Trophoblast cell (in vitro differentiated cells and primary cell): ENCODE data around the gene PGM1.

Source experiments
- DNase-seq, 2 donors: peaks; one replicate each; pipeline ENCODE4 v3.0.0-alpha.2; 2016
- H2AFZ ChIP-seq: 2 replicates; pipeline ENCODE4 v1.6.1; 2013; ENCODE audit warnings: low read length, moderate library complexity, mild to moderate bottlenecking; ENCODE audit not compliant: insufficient read depth, poor library complexity
- H2AK5ac ChIP-seq: 2 replicates; pipeline ENCODE4 v1.6.1; 2013; ENCODE audit warnings: mild to moderate bottlenecking, low read length
- H2BK120ac ChIP-seq: 2 replicates; pipeline ENCODE4 v1.6.1; 2013; ENCODE audit warnings: low read length, mild to moderate bottlenecking, moderate library complexity; ENCODE audit not compliant: insufficient read depth, poor library complexity
- H2BK12ac ChIP-seq: 2 replicates; pipeline ENCODE4 v1.6.1; 2013; ENCODE audit warnings: mild to moderate bottlenecking, low read length, moderate library complexity
- H2BK5ac ChIP-seq: 2 replicates; pipeline ENCODE4 v1.6.1; 2013; ENCODE audit warnings: low read length, low read depth, moderate library complexity, mild to moderate bottlenecking; ENCODE audit not compliant: poor library complexity
- H3K14ac ChIP-seq: 2 replicates; pipeline ENCODE4 v1.6.1; 2013; ENCODE audit warnings: mild to moderate bottlenecking, low read length
- H3K18ac ChIP-seq: 2 replicates; pipeline ENCODE4 v1.6.1; 2013; ENCODE audit warnings: mild to moderate bottlenecking, low read length
- H3K23ac ChIP-seq: 2 replicates; pipeline ENCODE4 v1.6.1; 2013; ENCODE audit warnings: low read length
- H3K27ac ChIP-seq: 2 replicates; pipeline ENCODE4 v1.5.1; 2013; ENCODE audit warnings: low read depth, mild to moderate bottlenecking, inconsistent platforms, low read length, moderate library complexity
- H3K27me3 ChIP-seq: 2 replicates; pipeline ENCODE4 v1.6.1; 2013; ENCODE audit warnings: inconsistent platforms, mild to moderate bottlenecking, low read length, moderate library complexity; ENCODE audit not compliant: insufficient read depth
- H3K36me3 ChIP-seq, 2 experiments: 1 replicate in 1 of 2; 2 replicates in 1 of 2; pipeline ENCODE4 v1.6.1; 2013; ENCODE audit warnings: low read length in 2 of 2, mild to moderate bottlenecking in 2 of 2, moderate library complexity in 1 of 2; ENCODE audit not compliant: insufficient read depth in 2 of 2, control insufficient read depth in 1 of 2
- H3K4ac ChIP-seq: 2 replicates; pipeline ENCODE4 v1.6.1; 2013; ENCODE audit warnings: low read depth, mild to moderate bottlenecking, low read length, moderate library complexity
- H3K4me1 ChIP-seq, 2 experiments: 1 replicate in 1 of 2; 2 replicates in 1 of 2; pipeline ENCODE4 v1.6.1; 2013; ENCODE audit warnings: low read length in 2 of 2, mild to moderate bottlenecking in 2 of 2, moderate library complexity in 1 of 2; ENCODE audit not compliant: insufficient read depth in 2 of 2, control insufficient read depth in 1 of 2
- H3K4me2 ChIP-seq: 2 replicates; pipeline ENCODE4 v1.6.1; 2013; ENCODE audit warnings: inconsistent platforms, mild to moderate bottlenecking, low read length, moderate library complexity
- H3K4me3 ChIP-seq: 2 replicates; pipeline ENCODE4 v1.5.1; 2013; ENCODE audit warnings: mild to moderate bottlenecking, low read depth, low read length, inconsistent platforms
- H3K79me1 ChIP-seq: one replicate; pipeline ENCODE4 v1.6.1; 2013; ENCODE audit warnings: low read length
- H3K79me2 ChIP-seq: 2 replicates; pipeline ENCODE4 v1.6.1; 2013; ENCODE audit warnings: low read length, mild to moderate bottlenecking; ENCODE audit not compliant: control insufficient read depth, insufficient read depth, poor library complexity
- H3K9ac ChIP-seq: 2 replicates; pipeline ENCODE4 v1.6.1; 2013; ENCODE audit warnings: mild to moderate bottlenecking, low read length
- H3K9me3 ChIP-seq: 2 replicates; pipeline ENCODE4 v1.6.1; 2013; ENCODE audit warnings: low read depth, mild to moderate bottlenecking, control low read depth, inconsistent platforms, low read length; ENCODE audit not compliant: insufficient read depth
- H4K12ac ChIP-seq: 2 replicates; pipeline ENCODE4 v1.6.1; 2013; ENCODE audit warnings: low read depth, mild to moderate bottlenecking, low read length, moderate library complexity
- H4K8ac ChIP-seq: 2 replicates; pipeline ENCODE4 v1.6.1; 2013; ENCODE audit warnings: low read depth, mild to moderate bottlenecking, low read length, moderate library complexity
- H4K91ac ChIP-seq: one replicate; pipeline ENCODE4 v1.6.1; 2013; ENCODE audit warnings: low read depth, mild to moderate bottlenecking, low read length, moderate library complexity
- WGBS: extraction: QIAGEN DNeasy Blood & Tissue Kit; methylation state at CpG from one replicate; pipeline ENCODE4 v1.1.7; 2013; ENCODE audit warnings: missing lambda C conversion rate; ENCODE audit not compliant: insufficient read length, insufficient coverage; ENCODE audit errors: extremely low coverage; 5-methylcytosine and 5-hydroxymethylcytosine counted together

Gene PGM1

GRCh38 chr1:63645317-63645716 lies 52.1 kb downstream of the PGM1 start:
- H3K79me2 ChIP-seq, result no peaks in the 10 kb centered on the region
- no peak overlapping the region for H2BK5ac ChIP-seq
- no peak overlapping the region for H3K4me3 ChIP-seq
- no peaks in the 10 kb centered on the region for H3K27me3 ChIP-seq
- WGBS, result no CpG with 5 or more reads among the region's 2 CpGs
- no peak overlapping the region for H4K91ac ChIP-seq
- no peak overlapping the region for H3K23ac ChIP-seq
- H4K12ac ChIP-seq, result no peak overlapping the region
- H2BK120ac ChIP-seq, result no peak overlapping the region
- peaks cover 0 to 2% of the 10 kb centered on the region in 2 experiments for H3K36me3 ChIP-seq
- no peak overlapping the region for H4K8ac ChIP-seq
- no peak overlapping the region for H3K14ac ChIP-seq
- no peak overlapping the region for H3K4ac ChIP-seq
- peaks cover 0 to 3% of the 10 kb centered on the region in 2 experiments for H3K4me1 ChIP-seq
- H3K27ac ChIP-seq, result no peak overlapping the region
- H3K79me1 ChIP-seq, result no peaks in the 10 kb centered on the region
- H3K18ac ChIP-seq, result no peak overlapping the region
- no peak overlapping the region for H2AFZ ChIP-seq
- H3K9ac ChIP-seq, result no peak overlapping the region
- no peak overlapping the region for H2AK5ac ChIP-seq
- H2BK12ac ChIP-seq, result no peak overlapping the region
- no peak for DNase-seq
- no peaks in the 10 kb centered on the region for H3K9me3 ChIP-seq
- no peak overlapping the region for H3K4me2 ChIP-seq

DNA sequence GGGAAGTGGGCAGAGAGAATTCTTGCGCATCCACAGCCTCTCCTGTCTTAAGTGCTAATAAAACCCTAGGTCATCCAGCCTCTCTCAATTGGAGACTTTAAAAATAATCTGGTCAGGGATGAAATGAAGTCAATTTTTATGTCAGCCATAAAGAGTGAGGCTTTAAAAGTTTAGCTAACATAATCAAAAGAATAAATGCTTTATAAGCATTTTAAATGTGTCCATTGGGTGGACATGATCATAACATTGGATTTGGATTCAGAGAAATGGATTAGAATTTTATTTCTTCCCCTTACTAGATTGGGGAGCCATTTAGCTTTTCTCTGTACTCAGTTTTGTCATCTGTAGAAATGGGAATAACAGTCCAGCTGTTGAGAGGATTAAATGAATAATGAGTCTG lies 55.5 kb downstream of the PGM1 start:
- no CpG with 5 or more reads among the region's 1 CpG for WGBS

GRCh38 chr1:63651161-63651701 lies 58.0 kb downstream of the PGM1 start:
- Histone ChIP-seq H3K4me1 (peaks cover 0 to 4% of the 10 kb centered on the region in 2 experiments), H2BK120ac (no peak overlapping the region), H4K8ac (no peak overlapping the region), H3K9ac (no peak overlapping the region), H3K4me3 (no peak overlapping the region), H2BK12ac (no peak overlapping the region), H2BK5ac (no peak overlapping the region), H3K79me1 (no peaks in the 10 kb centered on the region), H3K23ac (no peak overlapping the region), H2AK5ac (no peak overlapping the region), H4K12ac (no peak overlapping the region), H2AFZ (no peak overlapping the region), H3K4ac (no peak overlapping the region), H3K9me3 (no peaks in the 10 kb centered on the region), H4K91ac (no peak overlapping the region), H3K79me2 (no peaks in the 10 kb centered on the region), H3K27ac (no peak overlapping the region), H3K36me3 (peaks cover 0 to 3% of the 10 kb centered on the region in 2 experiments), H3K18ac (no peak overlapping the region), H3K27me3 (no peaks in the 10 kb centered on the region), H3K4me2 (no peak overlapping the region), H3K14ac (no peak overlapping the region)
- no CpG with 5 or more reads among the region's 6 CpGs for WGBS
- DNase-seq, result peak; percentile 15 to 56

More for the DNA sequence above, 55.5 kb downstream of the PGM1 start:
- Histone ChIP-seq H3K18ac (no peak overlapping the region), H3K4ac (no peak overlapping the region), H3K23ac (no peak overlapping the region), H2BK120ac (no peak overlapping the region), H3K4me3 (no peak overlapping the region), H2BK5ac (no peak overlapping the region), H2AFZ (no peak overlapping the region), H3K4me2 (no peak overlapping the region), H3K27me3 (no peaks in the 10 kb centered on the region), H3K79me1 (no peaks in the 10 kb centered on the region), H3K9me3 (no peaks in the 10 kb centered on the region), H4K8ac (no peak overlapping the region), H2AK5ac (no peak overlapping the region), H3K79me2 (no peaks in the 10 kb centered on the region), H3K14ac (no peak overlapping the region), H4K12ac (no peak overlapping the region), H4K91ac (no peak overlapping the region), H3K4me1 (peaks cover 0 to 4% of the 10 kb centered on the region in 2 experiments), H2BK12ac (no peak overlapping the region), H3K36me3 (peaks cover 0 to 2% of the 10 kb centered on the region in 2 experiments), H3K27ac (no peak overlapping the region), H3K9ac (no peak overlapping the region)
- no peak for DNase-seq

DNA sequence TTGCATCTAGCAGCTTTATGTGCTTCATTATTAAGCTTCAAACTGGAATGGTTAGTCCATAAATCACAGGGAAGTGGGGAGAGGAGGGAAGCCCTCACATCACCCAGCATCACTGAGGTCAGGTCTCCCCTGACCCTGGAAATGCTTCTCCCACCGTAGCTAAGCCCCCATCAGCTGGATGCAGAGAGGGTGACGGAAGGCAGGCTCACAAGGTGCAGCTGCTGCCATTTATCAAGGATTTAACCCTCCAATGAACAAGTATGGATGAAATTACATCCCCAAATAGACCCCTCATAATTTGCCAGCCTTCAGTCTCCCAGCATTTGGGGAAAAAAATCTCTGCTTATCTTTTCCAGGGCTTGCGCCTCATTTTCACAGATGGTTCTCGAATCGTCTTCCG lies 60.8 kb downstream of the PGM1 start:
- peaks cover 0 to 2% of the 10 kb centered on the region in 2 experiments for H3K36me3 ChIP-seq
- no peak overlapping the region for H4K91ac ChIP-seq
- H3K4me1 ChIP-seq, result peaks cover 0 to 2% of the 10 kb centered on the region in 2 experiments
- H3K18ac ChIP-seq, result no peak overlapping the region
- H2AFZ ChIP-seq, result no peak overlapping the region
- H2BK5ac ChIP-seq, result no peak overlapping the region
- H2AK5ac ChIP-seq, result no peak overlapping the region
- no peak overlapping the region for H4K12ac ChIP-seq
- peak overlapping the region; percentile 10 for H3K23ac ChIP-seq
- no peak overlapping the region for H2BK120ac ChIP-seq
- no peaks in the 10 kb centered on the region for H3K27me3 ChIP-seq
- H3K79me1 ChIP-seq, result no peaks in the 10 kb centered on the region
- no peaks in the 10 kb centered on the region for H3K79me2 ChIP-seq
- WGBS, result no CpG with 5 or more reads among the region's 6 CpGs
- no peak overlapping the region for H3K4ac ChIP-seq
- H3K27ac ChIP-seq, result no peak overlapping the region
- no peak overlapping the region for H2BK12ac ChIP-seq
- peak overlapping the region; percentile 16 for H3K4me3 ChIP-seq
- no peak overlapping the region for H3K4me2 ChIP-seq
- H4K8ac ChIP-seq, result no peak overlapping the region
- H3K9me3 ChIP-seq, result no peaks in the 10 kb centered on the region
- no peak overlapping the region for H3K14ac ChIP-seq
- H3K9ac ChIP-seq, result no peak overlapping the region
- no peak for DNase-seq
